K562 (cell line): ENCODE data around the gene VIPR2. TPM values are rescaled to one million over a fixed set of nuclear protein-coding genes. Genes with fewer than 3 reads are reported as not detected.

Source experiments
- ATAC-seq: fragments of 200-7000 bp; cut with Tn5 transposase; 3 replicates; pipeline ENCODE4 v1.9.1; 2020; ENCODE audit warnings: moderate library complexity
- BruUV-seq: library from RNA; stranded (reverse); fragments of 400-500 nt; replicated peaks from 2 replicates; lab custom pipeline; 2021; lab: Mats Ljungman, UMichigan
- CTCF ChIA-PET: fragments of 300-600 bp; formaldehyde crosslinking; extraction: SDS; loops from one replicate; lab custom pipeline; 2021; ENCODE audit warnings: low intra/inter-chr PET ratio; lab: Yijun Ruan, JAX
- POLR2A ChIA-PET: fragments of 300-600, 350-650 bp; sonication (Branson Sonifier 250); formaldehyde crosslinking; extraction: SDS; loops from one replicate; lab custom pipeline; 2021; ENCODE audit warnings: antibody characterized with exemption, inconsistent platforms; lab: Yijun Ruan, JAX
- DNase-seq, 4 experiments: peaks; one replicate each; pipeline versions ENCODE4 v3.0.0 to v3.0.0-alpha.2; 2011 to 2018; ENCODE audit warnings: low spot score in 3 of 4, mixed read lengths in 3 of 4; ENCODE audit errors: extremely low read depth in 1 of 4
- FAIRE-seq: peaks from 2 replicates; lab custom pipeline; 2011; peaks lifted over from hg19 to GRCh38; lab: Jason Lieb, UNC
- H2AFZ ChIP-seq: 2 replicates; pipeline ENCODE4 v1.6.0; 2011; ENCODE audit warnings: low read depth, low read length, control low read depth, inconsistent platforms
- H3K27ac ChIP-seq: fragments of 200-600 bp; 3 replicates; pipeline ENCODE4 v1.8.0; 2011; ENCODE audit warnings: low read depth, mild to moderate bottlenecking, control low read depth, inconsistent platforms, low read length, moderate library complexity, mixed read lengths; ENCODE audit errors: extremely low read depth
- H3K27me3 ChIP-seq, 2 experiments: fragments of 300-600 bp in 1 of 2; 2 replicates in 1 of 2; 3 replicates in 1 of 2; pipeline versions ENCODE4 v1.6.0 to v1.8.0; 2011; ENCODE audit warnings: inconsistent platforms in 2 of 2, low read length in 2 of 2, mild to moderate bottlenecking in 1 of 2, mixed read lengths in 1 of 2, moderate library complexity in 1 of 2; ENCODE audit not compliant: control insufficient read depth in 2 of 2, insufficient read depth in 2 of 2
- H3K36me3 ChIP-seq: fragments of 300-600 bp; 3 replicates; pipeline ENCODE4 v1.8.0; 2011; ENCODE audit warnings: mild to moderate bottlenecking, low read length, inconsistent platforms; ENCODE audit not compliant: control insufficient read depth, insufficient read depth
- H3K4me1 ChIP-seq, 2 experiments: fragments of 200-600 bp in 1 of 2; replicated peaks in 1 of 2; 2 replicates in 1 of 2; 3 replicates in 1 of 2; pipeline versions ENCODE4 v1.5.1 to v1.8.0; 2011; ENCODE audit warnings: inconsistent platforms in 2 of 2, low read length in 2 of 2, mild to moderate bottlenecking in 1 of 2, mixed read lengths in 1 of 2, moderate library complexity in 1 of 2; ENCODE audit not compliant: control insufficient read depth in 2 of 2, insufficient read depth in 2 of 2
- H3K4me2 ChIP-seq: 2 replicates; pipeline ENCODE4 v1.6.1; 2011; ENCODE audit warnings: low read length, control low read depth, inconsistent platforms, mixed read lengths; ENCODE audit not compliant: insufficient read depth
- H3K4me3 ChIP-seq: fragments of 200-600 bp; sonication (generic), shearing (Covaris generic); 2 replicates; pipeline ENCODE4 v1.5.1; 2016; ENCODE audit warnings: control low read depth, inconsistent platforms
- H3K79me2 ChIP-seq: fragments of 200-600 bp; 3 replicates; pipeline ENCODE4 v1.8.0; 2011; ENCODE audit warnings: low read length, inconsistent platforms; ENCODE audit not compliant: control insufficient read depth, insufficient read depth
- H3K9ac ChIP-seq, 2 experiments: 2 replicates each; pipeline versions ENCODE4 v1.6.0 to v1.6.1; 2011; ENCODE audit warnings: low read depth in 2 of 2, low read length in 2 of 2, control low read depth in 1 of 2, inconsistent platforms in 1 of 2, mild to moderate bottlenecking in 1 of 2, mixed read lengths in 1 of 2; ENCODE audit not compliant: insufficient read depth in 1 of 2
- H3K9me1 ChIP-seq: one replicate; pipeline ENCODE4 v1.6.0; 2011; ENCODE audit warnings: inconsistent platforms, mild to moderate bottlenecking, low read length, moderate library complexity; ENCODE audit not compliant: control insufficient read depth, insufficient read depth
- H3K9me3 ChIP-seq: replicated peaks from 2 replicates; pipeline ENCODE4 v1.5.1; 2011; ENCODE audit warnings: low read depth, low read length, inconsistent platforms; ENCODE audit not compliant: control insufficient read depth, insufficient read depth
- H4K20me1 ChIP-seq: replicated peaks from 2 replicates; pipeline ENCODE4 v1.6.1; 2011; ENCODE audit warnings: low read length, inconsistent platforms, mixed read lengths; ENCODE audit not compliant: control insufficient read depth, insufficient read depth
- BMI1 ChIP-seq: fragments of 150-350 bp; IDR thresholded peaks from 2 replicates; pipeline ENCODE4 v1.6.1; 2014; ENCODE audit warnings: low read length
- E4F1 ChIP-seq: fragments of 250-450 bp; sonication (Bioruptor Pico); IDR thresholded peaks from 2 replicates; pipeline ENCODE4 v1.5.0; 2021; ENCODE audit warnings: mild to moderate bottlenecking, borderline replicate concordance
- NRF1 ChIP-seq, 2 experiments: fragments of 450-650 bp; IDR thresholded peaks in 1 of 2; conservative IDR thresholded peaks in 1 of 2; 2 replicates each; pipeline ENCODE4 v1.6.1; 2014; ENCODE audit warnings: mild to moderate bottlenecking in 2 of 2
- PKNOX1 ChIP-seq: fragments of 450-650 bp; IDR thresholded peaks from 2 replicates; pipeline ENCODE4 v1.6.1; 2016
- PTTG1 ChIP-seq: fragments of 450-650 bp; IDR thresholded peaks from 2 replicates; pipeline ENCODE4 v1.6.1; 2016; ENCODE audit warnings: low read depth, mild to moderate bottlenecking, missing genetic modification characterization, missing compliant biosample characterization
- RBFOX2 ChIP-seq: fragments of 200-400 bp; formaldehyde crosslinking; IDR thresholded peaks from 2 replicates; pipeline ENCODE4 v1.6.1; 2017; ENCODE audit warnings: low read depth, mild to moderate bottlenecking, low read length, moderate library complexity
- SMAD2 ChIP-seq: fragments of 150-350 bp; IDR thresholded peaks from 2 replicates; pipeline ENCODE4 v1.6.1; 2014; ENCODE audit warnings: low read depth, mild to moderate bottlenecking, low read length
- SMAD4 ChIP-seq: fragments of 250-450 bp; sonication (Bioruptor Pico); conservative IDR thresholded peaks from 2 replicates; pipeline ENCODE4 v1.8.0; 2021; ENCODE audit warnings: inconsistent platforms, mild to moderate bottlenecking, moderate library complexity
- TCF15 ChIP-seq: fragments of 250-450 bp; sonication (Bioruptor Pico); IDR thresholded peaks from 2 replicates; pipeline ENCODE4 v1.8.0; 2022; ENCODE audit warnings: moderate library complexity, mild to moderate bottlenecking, inconsistent platforms
- TEAD1 ChIP-seq, 2 experiments: fragments of 450-650 bp in 1 of 2; sonication (generic) in 1 of 2; formaldehyde crosslinking; IDR thresholded peaks; 2 replicates each; pipeline versions ENCODE4 v1.4.0 to v1.8.0; 2020 to 2022; ENCODE audit warnings: mild to moderate bottlenecking in 2 of 2, missing genetic modification reagents in 1 of 2
- ZBTB5 ChIP-seq: fragments of 450-650 bp; IDR thresholded peaks from 2 replicates; pipeline ENCODE4 v1.6.1; 2017; ENCODE audit warnings: antibody characterized with exemption
- ZNF184 ChIP-seq: sonication (generic); formaldehyde crosslinking; IDR thresholded peaks from 2 replicates; pipeline ENCODE4 v1.5.0; 2020; ENCODE audit warnings: missing genetic modification reagents
- ZNF212 ChIP-seq: fragments of 450-650 bp; formaldehyde crosslinking; IDR thresholded peaks from 2 replicates; pipeline ENCODE4 v1.4.0; 2020; ENCODE audit warnings: mild to moderate bottlenecking
- ZNF41 ChIP-seq: fragments of 250-450 bp; sonication (Bioruptor Pico); conservative IDR thresholded peaks from 2 replicates; pipeline ENCODE4 v1.4.0; 2020; ENCODE audit warnings: mild to moderate bottlenecking
- WGBS: fragments of 100-300 bp; shearing (Covaris generic); methylation state at CpG from one replicate; pipeline ENCODE4 v1.1.6; 2016; ENCODE audit warnings: low coverage, mixed read lengths; ENCODE audit not compliant: insufficient coverage; ENCODE audit errors: missing lambda C conversion rate; 5-methylcytosine and 5-hydroxymethylcytosine counted together
- in situ Hi-C: fragments of 300-500 bp; cut with MboI; formaldehyde crosslinking; loops from 4 replicates; pipeline ENCODE4 v1.15.0; 2018; ENCODE audit warnings: inconsistent platforms, mixed read lengths
- intact Hi-C: fragments of 100-400 bp; cut with micrococcal nuclease; formaldehyde crosslinking; loops from 2 replicates; pipeline ENCODE4 v1.14.2; 2022
- polyA plus RNA-seq, 8 experiments: library from polyadenylated mRNA; depleted of rRNA in 4 of 8; stranded (reverse) in 5 of 8; unstranded in 3 of 8; fragments of >200 nt; fragmentation: Nextera tagmentation in 2 of 8; fragmentation: Illumina TruSeq in 1 of 8; extraction: Ambion mirVana in 2 of 8; extraction: Trizol in 1 of 8; gene quantifications; 2 replicates each; pipeline versions ENCODE4 v1.2.1 to v1.2.3, GENCODE V29; 2011 to 2014; ENCODE audit warnings: inconsistent platforms in 1 of 8, missing spikeins in 1 of 8
- total RNA-seq, 7 experiments: library from RNA; depleted of rRNA in 6 of 7; stranded (reverse); fragments of >200 nt in 6 of 7; fragmentation: Illumina TruSeq in 2 of 7; extraction: Trizol in 2 of 7; gene quantifications; 2 replicates each; pipeline versions ENCODE4 v1.2.1 to v1.2.3, GENCODE V29; 2011 to 2021; ENCODE audit warnings: low replicate concordance in 1 of 7

The VIPR2 gene
- total and polyA plus RNA-seq, 9 of the 15 experiments (the other 6 are each of a cell fraction or from before 2014, with no cell fraction given): 0.04 TPM; not detected in 8

GRCh38 chr7:159121068-159121467, 23.6 kb downstream of the VIPR2 start:
- intact Hi-C loops (no loop called here), in situ Hi-C loops (no loop called here)
- DNase-seq (no peak), ATAC-seq (no peak), FAIRE-seq (no peak)
- H3K27ac ChIP-seq: no peak overlapping the region
- H3K9me3 ChIP-seq: no peaks in the 10 kb centered on the region
- peaks cover 60 to 73% of the 10 kb centered on the region in 2 experiments for H3K27me3 ChIP-seq
- no peak overlapping the region for H2AFZ ChIP-seq
- 0% methylated on average over 7 of the region's 9 CpGs for WGBS
- CTCF ChIA-PET: no interaction called here
- H3K9ac ChIP-seq: no peak overlapping the region
- peaks cover 6% of the 10 kb centered on the region; the same call in 1 of the 2 replicates for H4K20me1 ChIP-seq
- BruUV-seq: no TSS peak
- no peak overlapping the region for H3K4me2 ChIP-seq
- H3K4me3 ChIP-seq: no peak overlapping the region
- POLR2A ChIA-PET: interaction anchor here (0.6 to 1.0 kb wide), 3 partner anchors 15 to 51 kb away, joined by 3 to 4 read pairs (median 3); partner anchors contain the start of gene VIPR2
- no peaks in the 10 kb centered on the region for H3K36me3 ChIP-seq
- H3K79me2 ChIP-seq: no peaks in the 10 kb centered on the region
- H3K9me1 ChIP-seq: no peaks in the 10 kb centered on the region
- no peaks in the 10 kb centered on the region for H3K4me1 ChIP-seq
- TF ChIP-seq PKNOX1 (no peak), ZNF41 (CRISPR knock-in tag) (no peak), BMI1 (no peak), ZNF212 (CRISPR knock-in tag) (no peak), TCF15 (CRISPR knock-in tag) (no peak), PTTG1 (tag) (no peak), NRF1 (conservative IDR thresholded peaks at IDR 0.05 in 1 of 2, IDR thresholded peaks at IDR 0.05 in 1 of 2) (no peak), SMAD2 (no peak), ZNF184 (CRISPR knock-in tag) (no peak), RBFOX2 (no peak), E4F1 (CRISPR knock-in tag) (no peak), TEAD1 (CRISPR knock-in tag; IDR thresholded peaks at IDR 0.05) (no peak), SMAD4 (CRISPR knock-in tag) (no peak), ZBTB5 (no peak)
